Hepatic stellate cell (primary cell): Measurements from ENCODE around the gene NR5A2.

Source experiments
- DNase-seq: peaks from one replicate; pipeline ENCODE4 v3.0.0; 2011; ENCODE audit warnings: low spot score

Gene NR5A2

DNA sequence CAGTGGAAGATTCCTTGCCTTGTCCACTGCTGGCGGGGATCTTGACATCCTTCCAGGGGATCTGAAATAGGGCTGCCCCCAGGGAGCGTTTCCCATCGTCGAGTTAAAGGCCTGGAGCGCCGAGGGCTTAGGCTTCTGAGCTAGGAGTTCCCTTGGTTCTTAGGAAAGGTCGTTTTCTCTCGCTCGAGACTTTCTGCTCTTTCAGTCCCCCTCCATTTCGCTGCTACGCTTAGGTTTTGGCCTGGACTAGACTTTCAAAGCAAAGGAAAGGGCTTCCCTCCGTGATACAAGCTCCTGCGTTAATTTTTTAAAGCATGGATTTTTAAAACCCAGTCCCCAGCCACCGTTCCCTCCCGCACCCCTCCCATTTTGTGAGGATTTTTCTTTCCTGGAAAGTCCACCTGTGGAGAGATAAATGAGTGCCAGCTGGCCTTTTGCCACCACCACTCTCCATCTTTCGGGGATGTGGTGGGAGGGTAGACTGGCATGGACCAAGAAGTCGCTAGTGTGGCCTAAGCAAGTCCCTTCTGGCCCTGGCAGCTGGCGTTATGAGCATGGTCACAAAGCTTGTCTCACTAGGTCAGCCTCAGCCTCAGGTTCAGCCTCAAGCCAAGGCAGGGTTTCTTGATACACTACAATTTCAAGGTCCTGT is 9.2 kb downstream of the NR5A2 start:
- DNase-seq = no peak

DNA sequence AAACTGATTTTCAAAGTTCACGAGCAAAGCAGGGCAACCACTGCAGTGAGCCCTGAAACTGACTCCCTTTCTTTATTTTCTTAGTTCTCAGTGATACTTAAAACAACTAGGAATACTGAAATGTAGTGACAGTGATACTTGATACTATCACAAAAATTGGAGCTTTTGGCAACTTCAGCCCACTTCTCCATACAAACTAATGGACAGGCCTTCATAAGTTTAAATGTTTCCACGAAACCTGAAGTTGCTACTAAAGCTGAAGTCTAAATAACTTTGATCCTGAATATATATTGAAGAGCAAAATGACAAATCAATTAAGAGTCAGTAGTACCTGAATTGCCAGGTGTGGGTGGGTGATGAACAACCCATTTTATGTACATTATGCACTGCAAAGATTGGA is 10.0 kb downstream of the NR5A2 start:
- DNase-seq = no peak

GRCh38 chr1:200037904-200038303 is 10.4 kb downstream of the NR5A2 start:
- DNase-seq = no peak

- DNase-seq = no peak
Observed at GRCh38 chr1:200038325-200038980, 10.9 kb downstream of the NR5A2 start.

- no peak for DNase-seq
Observed at GRCh38 chr1:200038981-200039848, 11.7 kb downstream of the NR5A2 start.

DNA sequence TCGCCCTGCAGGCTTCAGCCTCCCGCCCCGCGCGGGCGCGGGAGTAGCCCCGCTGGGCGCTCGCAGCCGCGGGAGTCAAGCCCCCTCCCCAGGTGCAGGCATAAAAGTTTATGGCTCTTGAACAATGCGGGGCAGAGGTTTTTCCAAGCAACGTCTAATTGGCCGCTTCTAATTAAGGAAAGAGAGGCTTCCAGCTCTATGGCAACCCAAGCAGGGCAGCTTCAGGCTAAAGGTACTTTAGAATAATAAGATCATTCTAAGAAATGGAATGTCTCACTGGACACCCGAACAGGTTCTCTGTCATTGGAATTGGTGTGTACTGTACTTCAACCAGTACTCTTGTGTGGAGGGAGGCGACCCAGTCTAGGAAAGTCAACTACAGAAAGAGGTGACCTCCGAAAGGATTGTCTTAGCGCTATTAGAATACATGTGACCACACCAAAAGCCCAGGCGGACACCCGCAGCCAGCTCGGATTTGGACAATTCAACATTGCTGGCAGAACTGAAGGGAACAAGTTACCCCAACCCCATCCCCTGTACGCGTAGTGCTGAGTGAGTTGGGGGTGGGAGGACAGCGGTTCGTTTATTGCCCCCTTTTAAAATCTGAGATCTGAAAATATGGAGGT is 12.5 kb downstream of the NR5A2 start:
- no peak for DNase-seq

- no peak for DNase-seq
Observed at GRCh38 chr1:200040481-200041138, 13.1 kb downstream of the NR5A2 start.

GRCh38 chr1:200041337-200042118 is 14.0 kb downstream of the NR5A2 start:
- DNase-seq = no peak

DNA sequence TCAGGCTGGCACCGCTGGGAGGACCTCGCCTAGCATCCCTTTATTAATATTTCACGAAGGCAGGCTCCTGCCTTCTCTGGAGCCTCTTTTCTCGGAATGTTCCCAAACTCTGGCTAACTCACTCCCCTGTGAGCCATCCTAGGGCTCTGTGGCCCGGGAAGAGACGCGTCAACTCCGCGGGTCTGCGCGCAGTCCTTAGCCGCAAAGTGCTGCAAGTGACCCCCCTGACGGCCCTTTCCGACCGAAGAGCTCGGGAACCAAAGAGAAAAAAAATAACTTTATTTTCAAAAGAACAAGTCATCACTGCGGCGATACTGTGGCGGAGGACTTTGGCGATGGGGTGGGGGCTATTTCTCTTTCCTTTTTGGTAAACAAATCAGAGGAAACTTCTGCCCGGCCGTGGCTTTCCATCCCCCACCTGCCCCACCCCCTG is 14.6 kb downstream of the NR5A2 start:
- no peak for DNase-seq

- no peak for DNase-seq
Observed at GRCh38 chr1:200042552-200043335, 15.2 kb downstream of the NR5A2 start.

GRCh38 chr1:200043336-200043668 is 15.8 kb downstream of the NR5A2 start:
- DNase-seq = no peak

GRCh38 chr1:200046115-200046514 is 18.6 kb downstream of the NR5A2 start:
- DNase-seq = no peak

DNA sequence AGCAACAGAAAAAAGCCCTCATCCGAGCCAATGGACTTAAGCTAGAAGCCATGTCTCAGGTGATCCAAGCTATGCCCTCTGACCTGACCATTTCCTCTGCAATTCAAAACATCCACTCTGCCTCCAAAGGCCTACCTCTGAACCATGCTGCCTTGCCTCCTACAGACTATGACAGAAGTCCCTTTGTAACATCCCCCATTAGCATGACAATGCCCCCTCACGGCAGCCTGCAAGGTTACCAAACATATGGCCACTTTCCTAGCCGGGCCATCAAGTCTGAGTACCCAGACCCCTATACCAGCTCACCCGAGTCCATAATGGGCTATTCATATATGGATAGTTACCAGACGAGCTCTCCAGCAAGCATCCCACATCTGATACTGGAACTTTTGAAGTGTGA is 20.7 kb downstream of the NR5A2 start:
- no peak for DNase-seq

GRCh38 chr1:200049810-200050209 is 22.3 kb downstream of the NR5A2 start:
- no peak for DNase-seq

DNA sequence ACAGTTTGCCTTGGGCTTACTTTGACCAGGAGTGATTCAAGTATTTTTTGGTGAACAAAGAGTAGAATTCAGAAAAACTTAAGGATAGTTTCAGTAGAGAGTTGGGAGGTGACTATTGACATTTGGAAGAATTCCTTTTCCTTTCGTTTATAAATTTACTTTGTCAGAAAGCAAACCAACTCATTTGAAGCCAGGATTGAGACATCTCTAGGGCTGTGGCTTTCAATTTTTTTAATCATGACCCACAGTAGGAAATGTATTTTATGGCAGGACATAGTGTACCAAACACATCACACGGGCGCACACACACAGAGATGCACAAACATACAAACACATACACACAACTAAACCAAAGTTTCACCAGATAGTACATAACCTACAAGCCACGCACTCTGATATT is 24.1 kb downstream of the NR5A2 start:
- DNase-seq = no peak

DNA sequence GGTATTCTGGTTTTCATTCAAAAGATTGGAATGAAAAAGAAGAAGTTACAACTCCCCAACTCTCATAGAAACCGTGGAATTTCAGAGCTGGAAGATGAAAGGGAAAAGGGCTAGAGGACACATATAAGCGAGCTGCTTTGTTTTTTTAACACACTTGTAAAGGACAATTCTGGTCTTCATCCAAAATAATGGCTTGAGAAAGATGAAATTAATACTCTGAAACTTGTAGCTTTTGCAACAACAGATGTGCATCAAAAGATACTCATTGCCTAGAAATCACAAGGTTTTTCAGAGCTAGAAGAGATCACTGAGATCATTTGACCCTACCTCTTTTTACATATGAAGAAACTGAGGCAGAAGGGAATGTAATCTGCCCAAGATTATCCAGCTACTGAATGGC is 25.6 kb downstream of the NR5A2 start:
- DNase-seq = no peak

DNA sequence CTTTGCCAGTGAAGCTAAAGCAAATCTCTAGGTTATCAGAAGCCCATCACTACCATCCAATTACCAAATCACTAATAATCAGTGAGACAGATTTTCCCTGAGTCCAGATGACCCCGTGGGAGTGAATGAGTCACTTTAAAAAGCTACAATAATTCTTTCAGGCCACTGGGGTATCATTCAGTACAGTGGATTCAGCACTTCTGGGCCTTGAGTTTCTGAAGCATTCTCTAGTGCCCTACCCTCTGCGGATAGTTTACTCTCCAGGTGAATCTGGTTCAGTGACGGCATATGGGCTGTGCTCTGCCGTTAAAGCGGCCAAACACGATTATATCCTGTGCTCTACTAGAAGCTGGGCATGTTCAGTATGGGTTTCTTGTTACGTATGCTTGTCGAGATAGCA is 26.1 kb downstream of the NR5A2 start:
- no peak for DNase-seq

DNA sequence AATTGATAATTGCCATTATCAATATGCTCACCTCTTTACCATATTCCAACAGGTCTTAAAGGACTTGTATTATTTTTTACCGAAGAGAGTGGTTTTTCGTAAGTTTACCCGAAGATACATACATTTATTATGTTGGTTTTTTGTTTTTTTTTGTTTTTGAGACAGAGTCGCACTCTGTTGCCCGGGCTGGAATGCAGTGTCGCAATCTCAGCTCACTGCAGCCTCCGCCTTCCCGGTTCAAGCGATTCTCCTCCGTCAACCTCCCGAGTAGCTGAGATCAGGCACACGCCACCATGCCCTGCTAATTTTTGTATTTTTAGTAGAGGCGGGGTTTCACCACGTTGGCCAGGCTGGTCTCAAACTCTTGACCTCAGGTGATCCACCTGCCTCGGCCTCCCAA is 30.8 kb downstream of the NR5A2 start:
- no peak for DNase-seq

DNA sequence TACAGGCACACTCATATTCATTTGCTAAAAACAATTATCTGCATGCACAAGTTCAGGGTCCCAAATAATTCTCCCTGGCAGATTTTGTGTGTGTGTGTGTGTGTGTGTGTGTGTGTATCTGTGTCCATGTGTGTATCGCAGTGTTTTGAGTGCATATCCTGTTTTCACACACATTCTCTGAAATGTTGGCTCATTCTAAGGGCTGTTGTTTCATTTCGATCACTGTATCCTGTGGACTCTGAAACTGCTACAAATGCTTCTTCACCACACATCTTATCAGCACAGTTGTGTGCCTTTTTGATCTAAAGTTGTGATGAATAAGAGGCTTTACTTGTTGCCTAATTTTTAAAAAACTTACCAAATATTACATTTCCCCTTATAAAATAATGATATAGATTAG is 34.6 kb downstream of the NR5A2 start:
- DNase-seq = no peak

- DNase-seq = no peak
Observed at GRCh38 chr1:200072636-200073285, 45.3 kb downstream of the NR5A2 start.
